BE2C (cell line): ENCODE measurements around the gene SPP2.

Source experiments
- DNase-seq: peaks from one replicate; pipeline ENCODE4 v3.0.0-alpha.2; 2020
- H3K27me3 ChIP-seq: fragments of 250-450 bp; sonication (Bioruptor Pico); 2 replicates; pipeline ENCODE4 v1.5.1; 2020; ENCODE audit warnings: mild to moderate bottlenecking
- H3K36me3 ChIP-seq: fragments of 250-450 bp; sonication (Bioruptor Pico); 2 replicates; pipeline ENCODE4 v1.5.1; 2020; ENCODE audit warnings: mild to moderate bottlenecking
- H3K4me1 ChIP-seq: fragments of 250-450 bp; sonication (Bioruptor Pico); 2 replicates; pipeline ENCODE4 v1.5.1; 2020
- H3K4me3 ChIP-seq: 2 replicates; pipeline ENCODE4 v1.5.1; 2011; ENCODE audit warnings: low read depth, low read length
- H3K9me3 ChIP-seq: fragments of 250-450 bp; sonication (Bioruptor Pico); 2 replicates; pipeline ENCODE4 v1.5.1; 2020
- TF ChIP-seq, protein P1 (sequence below): IDR thresholded peaks from 2 replicates; pipeline ENCODE4 v1.5.1; 2012; ENCODE audit warnings: mild to moderate bottlenecking, low read depth, low read length

Gene SPP2

DNA sequence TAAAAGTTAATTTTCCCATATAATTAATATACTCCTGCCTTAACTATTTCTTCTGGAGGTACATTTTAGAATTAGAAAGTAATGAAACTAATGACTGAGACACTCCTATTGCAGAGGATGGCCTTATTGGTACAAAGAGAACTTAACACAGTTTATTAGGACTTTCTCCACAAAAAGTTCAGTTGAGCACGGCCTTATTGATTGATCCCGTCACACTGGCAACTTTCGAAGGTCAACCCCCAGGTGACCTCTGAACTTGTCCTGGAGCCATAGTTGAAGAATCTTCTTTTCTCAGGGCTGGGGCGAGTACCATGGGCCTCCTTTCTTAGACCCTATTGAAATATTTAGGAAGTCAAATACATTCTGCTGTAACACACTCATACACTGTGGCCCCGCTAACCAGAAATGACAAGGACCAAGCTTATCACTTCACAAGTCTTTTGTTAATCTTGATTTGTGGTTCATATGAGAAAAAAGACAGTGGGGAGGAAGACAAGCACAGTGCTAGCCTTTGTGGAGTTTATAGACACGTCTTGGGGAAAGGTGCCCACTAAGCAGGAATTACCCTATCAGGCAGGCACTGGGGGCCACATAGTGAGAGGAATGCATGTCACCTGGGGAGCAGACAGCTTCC is 11.2 kb downstream of the SPP2 start:
- H3K4me1 ChIP-seq, result no peaks in the 10 kb centered on the region
- no peak for DNase-seq
- TF ChIP-seq, protein P1, sequence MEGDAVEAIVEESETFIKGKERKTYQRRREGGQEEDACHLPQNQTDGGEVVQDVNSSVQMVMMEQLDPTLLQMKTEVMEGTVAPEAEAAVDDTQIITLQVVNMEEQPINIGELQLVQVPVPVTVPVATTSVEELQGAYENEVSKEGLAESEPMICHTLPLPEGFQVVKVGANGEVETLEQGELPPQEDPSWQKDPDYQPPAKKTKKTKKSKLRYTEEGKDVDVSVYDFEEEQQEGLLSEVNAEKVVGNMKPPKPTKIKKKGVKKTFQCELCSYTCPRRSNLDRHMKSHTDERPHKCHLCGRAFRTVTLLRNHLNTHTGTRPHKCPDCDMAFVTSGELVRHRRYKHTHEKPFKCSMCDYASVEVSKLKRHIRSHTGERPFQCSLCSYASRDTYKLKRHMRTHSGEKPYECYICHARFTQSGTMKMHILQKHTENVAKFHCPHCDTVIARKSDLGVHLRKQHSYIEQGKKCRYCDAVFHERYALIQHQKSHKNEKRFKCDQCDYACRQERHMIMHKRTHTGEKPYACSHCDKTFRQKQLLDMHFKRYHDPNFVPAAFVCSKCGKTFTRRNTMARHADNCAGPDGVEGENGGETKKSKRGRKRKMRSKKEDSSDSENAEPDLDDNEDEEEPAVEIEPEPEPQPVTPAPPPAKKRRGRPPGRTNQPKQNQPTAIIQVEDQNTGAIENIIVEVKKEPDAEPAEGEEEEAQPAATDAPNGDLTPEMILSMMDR, result no peak
- H3K4me3 ChIP-seq, result no peak overlapping the region
- H3K27me3 ChIP-seq, result no peaks in the 10 kb centered on the region
- H3K9me3 ChIP-seq, result no peaks in the 10 kb centered on the region
- H3K36me3 ChIP-seq, result no peaks in the 10 kb centered on the region

DNA sequence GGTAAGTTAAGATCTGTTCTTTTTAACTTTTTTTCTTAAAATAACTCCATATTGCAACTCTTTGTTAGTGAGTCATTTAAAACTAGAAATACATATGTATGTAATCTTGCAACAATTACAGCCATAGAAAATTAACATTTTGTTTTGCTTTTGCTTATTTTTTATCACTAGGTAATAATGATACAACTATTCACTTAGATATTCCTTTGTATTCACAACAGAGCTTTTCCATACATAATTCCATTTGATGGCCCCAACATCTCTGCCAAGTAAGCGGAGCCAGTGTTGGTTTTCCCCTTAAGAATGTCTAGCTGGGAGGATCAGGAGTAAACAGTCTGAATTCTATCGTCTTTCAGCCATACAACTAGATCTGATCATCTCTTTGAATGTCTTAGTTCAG is 16.1 kb downstream of the SPP2 start:
- no peaks in the 10 kb centered on the region for H3K4me1 ChIP-seq
- H3K27me3 ChIP-seq, result no peaks in the 10 kb centered on the region
- no peaks in the 10 kb centered on the region for H3K9me3 ChIP-seq
- no peak overlapping the region for H3K4me3 ChIP-seq
- no peaks in the 10 kb centered on the region for H3K36me3 ChIP-seq
- no peak for DNase-seq
- TF ChIP-seq, protein P1, result no peak

DNA sequence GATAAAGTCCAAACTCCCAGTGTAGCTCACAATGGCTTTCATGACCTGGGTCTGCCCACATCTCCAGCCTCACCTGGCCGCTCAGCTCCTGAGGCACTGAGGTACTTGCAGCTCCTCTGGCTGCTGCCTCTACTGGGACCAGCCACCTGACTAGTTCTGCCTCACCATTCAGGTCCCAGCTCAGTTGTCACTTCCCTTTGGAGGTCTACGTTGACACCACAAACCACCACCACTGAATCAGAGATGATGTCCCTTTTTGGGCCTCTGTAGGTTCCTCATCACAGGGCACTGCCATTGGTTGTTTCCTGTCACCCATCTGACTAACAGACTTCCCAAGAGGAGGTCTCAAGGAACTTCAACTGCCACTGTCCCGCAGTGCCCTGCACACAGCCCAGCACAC is 21.2 kb downstream of the SPP2 start:
- no peaks in the 10 kb centered on the region for H3K36me3 ChIP-seq
- no peak overlapping the region for H3K4me3 ChIP-seq
- TF ChIP-seq, protein P1, result no peak
- H3K4me1 ChIP-seq, result no peaks in the 10 kb centered on the region
- no peaks in the 10 kb centered on the region for H3K27me3 ChIP-seq
- no peaks in the 10 kb centered on the region for H3K9me3 ChIP-seq
- DNase-seq, result no peak

DNA sequence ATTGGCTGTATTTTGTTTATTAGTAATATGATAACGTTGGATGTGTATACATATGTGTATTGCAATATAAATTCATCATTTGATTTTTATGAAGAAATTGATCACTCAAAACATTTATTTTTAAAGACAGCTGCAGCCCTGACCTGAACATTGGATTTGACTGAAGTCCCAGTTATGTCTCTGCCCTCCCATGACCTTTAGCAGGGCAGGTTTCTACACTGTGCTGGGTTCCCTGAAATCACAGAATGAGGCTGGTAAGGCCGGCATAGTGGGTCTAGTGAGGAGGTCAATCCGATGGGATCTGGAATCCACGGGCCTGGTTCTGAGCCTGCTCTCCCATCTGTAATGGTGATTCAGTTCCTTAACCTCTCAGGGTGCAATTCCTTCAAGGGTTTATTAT is 22.0 kb downstream of the SPP2 start:
- Histone ChIP-seq H3K36me3 (no peaks in the 10 kb centered on the region), H3K27me3 (no peaks in the 10 kb centered on the region), H3K4me1 (no peaks in the 10 kb centered on the region), H3K9me3 (no peaks in the 10 kb centered on the region), H3K4me3 (no peak overlapping the region)
- DNase-seq, result no peak
- TF ChIP-seq, protein P1, result no peak

DNA sequence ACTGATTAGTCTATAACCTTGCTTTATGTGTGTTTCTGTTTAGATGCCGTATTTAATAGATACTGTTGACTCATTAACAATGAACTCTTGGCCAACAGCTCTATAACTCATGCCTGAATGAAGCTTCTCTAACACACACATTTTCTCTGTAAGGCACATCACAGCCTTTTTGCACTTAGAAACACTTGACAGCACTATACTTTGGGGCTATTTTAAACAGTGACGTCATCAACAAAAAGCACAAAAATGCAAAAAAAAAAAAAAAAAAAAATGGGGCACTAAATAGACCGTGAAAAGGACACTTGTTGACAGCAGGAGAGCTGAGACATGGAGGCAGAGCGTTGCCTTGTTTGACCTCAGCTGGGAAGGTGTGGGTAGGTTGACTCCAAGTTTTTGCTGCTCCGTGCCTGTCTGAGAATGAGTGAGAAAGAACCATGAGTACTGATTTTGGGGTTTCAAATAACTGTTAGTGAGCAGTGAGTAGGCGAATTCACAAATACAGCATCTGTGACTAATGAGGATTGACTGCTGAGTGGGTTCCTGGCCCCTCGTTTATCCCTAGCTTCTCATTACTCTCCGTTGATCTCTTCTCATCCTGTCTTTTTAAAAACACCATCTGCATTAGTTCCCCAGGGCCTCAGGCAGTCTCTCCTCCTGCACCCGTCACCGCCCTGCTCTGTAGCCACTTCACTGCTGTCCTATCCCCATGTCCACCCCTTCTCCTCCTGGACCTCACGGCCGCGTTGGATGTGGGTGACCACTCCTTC is 24.4 kb downstream of the SPP2 start:
- no peak for DNase-seq
- H3K36me3 ChIP-seq, result no peaks in the 10 kb centered on the region
- no peaks in the 10 kb centered on the region; the same call in 1 of the 2 replicates for H3K9me3 ChIP-seq
- H3K27me3 ChIP-seq, result no peaks in the 10 kb centered on the region
- no peak overlapping the region for H3K4me3 ChIP-seq
- TF ChIP-seq, protein P1, result no peak
- no peaks in the 10 kb centered on the region for H3K4me1 ChIP-seq

DNA sequence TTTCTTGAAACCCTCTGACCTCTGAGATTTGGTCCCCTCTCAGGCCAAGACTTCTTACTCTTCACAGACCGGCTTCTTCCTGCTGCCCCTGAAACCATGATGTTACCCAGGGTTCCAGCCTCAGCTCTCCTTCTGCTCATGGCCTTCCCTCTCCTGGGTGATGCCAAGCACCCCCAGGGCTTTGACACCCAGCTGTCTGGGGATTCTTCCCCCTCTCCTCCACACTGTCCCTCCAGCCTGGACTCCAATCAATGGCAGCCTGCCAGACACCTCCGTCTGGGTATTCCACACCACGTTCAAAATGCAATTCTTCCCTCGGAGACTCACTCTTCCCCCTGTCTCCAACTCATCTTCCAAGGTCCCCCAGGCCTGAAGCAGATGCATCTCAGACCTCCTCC is 25.0 kb downstream of the SPP2 start:
- no peaks in the 10 kb centered on the region for H3K4me1 ChIP-seq
- H3K4me3 ChIP-seq, result no peak overlapping the region
- TF ChIP-seq, protein P1, result no peak
- no peaks in the 10 kb centered on the region; the same call in 1 of the 2 replicates for H3K9me3 ChIP-seq
- H3K27me3 ChIP-seq, result no peaks in the 10 kb centered on the region
- DNase-seq, result no peak
- H3K36me3 ChIP-seq, result no peaks in the 10 kb centered on the region
